HG03469 (cell line): ENCODE measurements around the gene CLEC16A.

Source experiments
- ATAC-seq: cut with Tn5 transposase; IDR thresholded peaks from one replicate; pipeline ENCODE4 v1.9.1; 2021; ENCODE audit warnings: mild to moderate bottlenecking, moderate library complexity, moderate number of reproducible peaks; ENCODE audit not compliant: unreplicated experiment

CLEC16A gene

DNA sequence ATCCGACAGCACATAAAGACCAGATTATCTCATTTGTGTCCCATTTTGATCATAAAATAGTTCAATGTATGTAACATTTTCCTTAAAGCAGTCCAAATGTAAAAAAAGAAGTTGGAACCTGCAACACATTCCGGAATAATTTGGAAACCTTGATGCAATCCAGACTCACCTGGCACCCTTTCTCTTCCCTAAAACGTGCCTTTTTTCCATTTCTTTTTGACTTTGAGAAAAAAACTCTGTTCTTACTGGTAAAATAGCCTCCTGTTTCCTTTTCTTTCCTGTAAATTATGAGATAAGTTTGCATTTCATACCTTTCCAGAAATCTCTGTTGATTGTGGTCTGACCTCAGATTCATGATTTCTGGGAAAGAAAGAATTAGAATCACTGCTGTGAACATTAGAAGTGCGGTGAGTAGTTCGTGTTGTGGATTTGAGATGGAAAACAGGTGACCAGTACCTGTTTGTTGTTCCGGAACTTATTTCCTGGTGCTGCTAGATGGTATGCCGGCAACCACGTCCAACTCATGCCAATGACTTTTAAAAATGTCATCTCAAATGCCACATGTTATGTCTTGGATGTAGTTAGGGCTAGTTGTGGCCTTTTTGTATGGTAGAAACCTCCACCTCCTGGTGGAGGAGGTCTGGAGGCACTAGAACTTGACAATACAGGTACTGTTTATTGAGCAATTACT, 203.5 kb downstream of the CLEC16A start:
- ATAC-seq, result no peak

DNA sequence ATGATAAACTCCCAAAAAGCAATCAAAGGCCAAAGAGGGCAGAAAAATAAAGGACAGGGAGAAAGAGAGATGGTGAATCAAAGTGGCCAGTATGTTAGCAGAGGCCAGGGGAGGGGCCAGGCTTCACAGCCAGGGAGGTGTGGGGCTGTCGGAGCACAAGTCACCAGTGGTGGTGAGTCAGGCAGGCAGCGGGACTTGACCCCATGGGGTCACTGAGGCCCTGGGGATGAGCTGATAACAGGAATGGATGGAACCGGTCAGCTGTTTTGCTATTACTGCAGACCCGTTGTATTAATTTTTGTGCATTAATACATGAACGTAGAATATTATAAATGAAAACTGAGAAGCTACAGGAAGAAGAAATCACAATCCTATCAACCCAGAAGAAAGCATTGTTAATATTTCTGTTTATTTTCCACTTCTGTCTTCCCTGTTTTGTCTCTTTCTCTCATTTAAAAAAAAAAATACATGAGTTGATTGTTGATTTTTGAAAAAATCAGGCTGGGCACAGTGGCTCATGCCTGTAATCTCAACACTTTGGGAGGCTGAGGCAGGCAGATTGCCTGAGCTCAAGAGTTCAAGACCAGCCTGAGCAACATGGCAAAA, 204.8 kb downstream of the CLEC16A start:
- no peak for ATAC-seq

DNA sequence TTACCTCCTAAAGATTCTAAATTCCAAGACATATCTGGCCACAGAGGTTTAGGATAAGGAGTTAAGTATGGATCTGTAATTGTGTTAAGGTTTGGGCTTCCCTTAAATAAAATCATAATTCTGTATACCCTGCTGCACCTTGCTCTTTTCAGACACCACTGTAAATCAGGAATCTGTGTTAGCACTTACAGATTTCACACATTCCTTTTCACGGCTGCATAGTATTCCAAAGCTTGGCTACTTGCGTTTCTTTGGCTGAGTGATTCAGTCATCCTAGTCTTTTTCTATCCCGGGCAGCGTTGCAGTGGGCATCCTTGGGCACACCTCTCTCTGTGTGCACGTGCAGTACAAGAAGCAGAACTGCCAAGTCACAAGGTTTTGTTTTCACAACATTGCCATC, 205.8 kb downstream of the CLEC16A start:
- ATAC-seq, result no peak

DNA sequence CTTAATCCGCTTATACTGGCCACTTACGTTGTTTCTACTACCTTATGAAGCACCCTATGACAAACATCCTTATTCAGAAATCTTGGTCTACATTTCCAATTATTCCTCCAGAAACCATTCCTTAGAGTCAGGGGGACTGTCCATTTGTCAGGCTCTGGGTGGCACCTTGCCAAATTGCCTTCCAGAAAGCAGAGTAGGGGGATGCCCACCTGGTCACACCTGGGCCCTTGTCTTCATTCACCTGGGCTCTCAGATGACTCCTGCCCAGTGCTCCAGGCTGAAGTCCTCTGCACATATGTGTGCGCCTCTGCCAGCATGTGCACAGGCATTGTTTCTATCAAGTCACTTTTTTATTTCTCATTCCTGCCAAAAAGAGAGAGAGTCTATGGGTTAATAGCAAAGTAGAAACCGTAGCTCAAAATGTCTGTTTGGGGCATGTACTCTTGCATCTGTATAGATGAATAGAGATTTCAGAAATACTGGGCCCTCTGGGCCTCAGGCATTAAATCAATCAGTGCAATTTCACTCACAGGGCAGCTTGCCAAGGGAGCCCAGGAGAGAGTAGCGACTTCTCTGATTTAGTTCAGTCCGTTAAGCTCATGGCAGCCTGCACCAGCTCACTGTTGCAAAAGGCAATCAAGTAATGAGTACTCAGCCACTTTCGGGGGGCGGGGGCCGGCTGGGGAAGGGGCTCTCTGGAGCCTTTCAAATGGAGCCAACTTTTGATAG, 207.0 kb downstream of the CLEC16A start:
- no peak for ATAC-seq

DNA sequence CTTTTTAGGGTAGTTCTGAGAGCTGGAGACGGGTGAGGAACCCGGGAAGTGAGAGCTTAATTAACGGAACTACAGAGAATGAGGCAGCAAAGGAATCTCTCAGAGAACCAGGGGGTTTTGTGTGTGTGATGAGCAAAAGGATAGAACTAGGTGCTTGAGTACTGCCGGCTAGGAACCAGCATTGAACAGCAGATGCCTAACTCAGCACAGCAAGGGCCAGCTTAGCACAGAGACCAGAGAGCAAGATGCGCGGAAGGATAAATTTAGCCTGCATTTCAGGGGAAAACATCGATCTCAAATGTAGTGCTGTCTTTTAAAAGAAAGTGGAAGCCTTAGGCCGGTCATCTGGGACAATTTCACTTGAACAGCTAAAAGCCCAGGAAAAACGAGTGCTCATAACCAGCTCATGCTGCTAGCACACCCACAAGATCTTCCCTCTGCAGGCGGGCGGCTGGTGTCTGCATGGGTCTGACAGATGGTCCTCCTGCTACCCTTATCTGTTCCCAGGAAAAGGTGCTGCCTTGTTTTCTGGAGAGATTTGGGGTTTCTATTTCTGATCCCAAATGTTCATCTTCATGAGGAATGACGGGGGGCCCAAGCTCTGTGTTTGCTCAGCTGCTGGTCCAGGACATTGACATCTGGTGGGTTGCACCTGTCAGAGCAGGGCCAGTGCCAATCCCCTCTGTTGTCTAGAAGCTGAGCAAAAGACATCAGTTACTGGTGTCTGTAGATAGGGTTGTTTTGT, 207.7 kb downstream of the CLEC16A start:
- ATAC-seq, result no peak

DNA sequence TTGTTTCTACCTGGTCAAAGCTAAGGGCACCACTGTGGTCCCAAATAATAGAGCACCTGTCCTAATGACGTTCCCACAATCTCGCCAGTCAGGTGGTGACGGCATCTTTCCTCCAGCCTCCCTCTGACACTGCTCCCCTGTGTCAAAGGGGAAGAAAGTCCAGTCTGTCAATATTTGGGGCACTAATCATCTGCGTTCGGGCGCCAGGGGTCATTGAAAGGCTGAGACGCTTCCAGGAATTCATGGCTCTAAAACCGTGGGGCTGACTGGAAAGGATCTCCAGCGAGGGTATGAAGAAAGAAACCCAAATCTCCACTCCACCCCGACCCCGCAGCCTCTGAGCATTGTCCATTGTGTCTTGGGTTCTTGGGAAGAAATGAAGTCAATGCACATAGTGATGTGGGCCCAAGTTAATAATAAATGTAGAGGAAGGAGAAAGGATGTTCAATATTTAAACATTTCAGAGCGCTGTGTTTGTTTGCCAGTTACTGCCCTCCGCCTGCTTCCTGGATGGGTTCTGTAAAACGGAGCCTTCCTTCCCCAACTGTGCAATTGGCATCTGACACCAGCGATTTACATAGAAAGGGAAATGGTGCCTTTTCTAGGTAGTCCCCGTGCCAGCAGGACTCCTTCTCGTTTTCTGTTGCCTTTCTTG, 208.4 kb downstream of the CLEC16A start:
- no peak for ATAC-seq

DNA sequence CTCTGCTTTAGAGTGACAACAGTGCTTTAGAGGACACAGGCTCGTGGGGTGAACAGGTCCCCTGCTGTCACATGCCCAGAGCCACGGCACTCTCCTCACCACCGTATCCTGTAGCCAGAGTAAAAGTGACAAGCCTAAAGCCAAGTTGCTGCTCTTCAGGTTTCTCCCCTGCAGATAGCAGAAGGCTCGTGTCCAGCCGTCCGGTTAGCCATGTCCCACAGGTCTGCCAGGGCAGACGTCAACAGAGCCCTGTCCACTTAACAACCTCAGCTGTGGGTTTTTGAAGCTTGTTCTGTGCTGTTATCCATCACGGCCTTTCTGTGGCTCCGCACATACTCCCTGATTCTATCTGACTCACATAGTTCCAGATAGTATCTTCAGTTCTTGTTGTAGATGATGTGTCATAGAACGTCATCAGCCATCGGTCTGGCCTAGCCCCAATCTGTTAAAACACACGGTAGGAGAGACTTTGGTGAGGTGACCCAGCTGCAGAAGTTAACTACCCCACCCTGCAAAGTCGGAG, 211.0 kb downstream of the CLEC16A start:
- no peak for ATAC-seq

DNA sequence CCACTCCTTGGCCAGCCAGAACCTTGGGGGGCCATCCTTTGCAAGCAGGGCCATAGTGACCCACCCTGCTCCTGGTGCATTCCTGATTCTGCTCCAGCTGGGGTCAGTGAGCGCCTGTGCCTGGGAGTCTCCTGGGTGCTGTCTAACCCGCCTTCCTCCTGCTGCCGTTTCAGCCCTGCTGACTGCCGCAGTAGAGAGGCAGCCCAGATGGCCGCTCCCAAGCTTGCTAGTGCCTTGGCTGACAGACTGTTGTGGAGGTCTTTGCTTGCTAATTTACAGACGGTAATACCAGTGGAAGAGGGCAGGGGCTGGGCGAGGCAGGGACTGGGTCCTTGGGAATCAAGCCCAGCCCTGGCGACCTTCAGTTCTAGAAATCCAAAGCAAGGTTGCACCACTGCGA, 212.0 kb downstream of the CLEC16A start:
- ATAC-seq, result no peak

DNA sequence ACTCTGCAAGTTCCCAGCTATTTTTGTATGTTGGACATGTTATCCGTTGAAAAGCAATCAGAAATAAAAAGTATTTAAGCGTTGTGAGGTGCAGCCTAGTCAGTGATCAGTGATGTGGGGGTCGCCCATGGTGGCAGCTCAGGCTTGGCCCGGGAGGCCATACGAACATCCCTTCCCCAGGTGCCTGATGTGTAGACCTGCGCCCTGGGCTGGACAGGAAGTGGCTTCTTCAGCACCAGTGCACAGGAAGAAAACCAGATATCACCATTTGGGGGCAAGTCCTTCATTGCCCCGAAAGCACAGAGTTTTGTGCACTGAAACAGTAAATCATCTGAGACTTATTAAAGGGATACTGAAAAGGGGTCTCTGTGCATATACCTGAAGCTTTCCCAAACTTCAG, 212.8 kb downstream of the CLEC16A start:
- ATAC-seq, result no peak

DNA sequence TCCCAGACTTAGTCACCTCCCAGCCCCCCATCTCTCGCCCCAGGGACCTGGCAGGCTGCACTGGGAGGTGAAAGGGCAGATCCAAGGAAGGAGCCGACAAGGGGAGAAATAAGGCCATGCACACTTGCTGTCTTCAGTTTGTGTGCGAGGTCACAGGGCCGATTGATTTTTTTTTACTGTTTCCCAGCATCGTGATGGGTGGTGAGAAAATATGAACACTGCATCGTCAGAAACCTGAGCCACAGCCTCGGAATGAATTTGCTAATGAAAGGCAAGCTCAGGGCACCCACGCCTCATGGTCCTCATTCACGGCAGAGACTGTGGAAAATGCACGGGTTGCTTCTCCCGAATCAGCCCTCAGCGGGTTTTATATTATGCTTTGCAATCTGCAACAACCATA, 213.7 kb downstream of the CLEC16A start:
- ATAC-seq, result no peak

DNA sequence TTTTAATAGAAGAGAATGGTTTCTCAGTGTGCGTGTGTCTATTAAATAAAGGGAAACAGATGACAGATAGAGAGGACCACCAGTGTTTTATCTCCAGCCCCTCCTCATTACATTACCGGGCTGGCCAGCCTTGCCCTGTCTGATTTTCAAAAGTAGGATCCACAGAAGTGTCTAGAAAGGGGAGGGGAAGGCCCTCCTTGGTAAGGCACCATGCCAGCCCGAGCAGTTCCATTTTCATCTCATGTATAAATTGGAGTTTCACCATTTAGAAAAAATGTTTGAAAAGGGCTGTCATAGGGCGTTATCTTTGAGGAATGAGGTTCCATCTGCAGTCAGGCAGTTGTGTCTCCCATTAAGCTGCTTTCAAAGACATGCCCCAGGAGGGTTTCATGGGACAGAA, 214.9 kb downstream of the CLEC16A start:
- no peak for ATAC-seq

DNA sequence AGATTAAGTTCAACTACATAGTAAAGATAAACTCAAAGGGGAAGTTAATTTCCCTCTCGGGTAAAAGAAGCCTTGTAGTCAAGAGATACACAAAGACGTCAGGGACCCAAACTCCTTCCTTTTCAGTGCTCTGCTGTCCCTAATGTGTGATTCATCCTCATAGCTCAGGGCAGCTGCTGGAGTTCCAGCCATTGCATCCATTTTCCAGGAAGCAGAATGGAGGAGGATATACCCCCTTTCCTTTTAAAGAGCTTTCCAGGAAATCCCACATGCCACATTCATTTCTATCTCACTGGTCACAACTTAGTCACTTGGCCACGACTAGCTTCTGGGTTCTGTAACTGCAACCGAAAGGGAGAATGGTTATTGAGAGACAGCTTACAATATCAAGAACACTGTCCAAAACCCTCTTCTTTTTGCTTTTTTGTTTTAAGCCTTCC, 216.3 kb downstream of the CLEC16A start:
- no peak for ATAC-seq

DNA sequence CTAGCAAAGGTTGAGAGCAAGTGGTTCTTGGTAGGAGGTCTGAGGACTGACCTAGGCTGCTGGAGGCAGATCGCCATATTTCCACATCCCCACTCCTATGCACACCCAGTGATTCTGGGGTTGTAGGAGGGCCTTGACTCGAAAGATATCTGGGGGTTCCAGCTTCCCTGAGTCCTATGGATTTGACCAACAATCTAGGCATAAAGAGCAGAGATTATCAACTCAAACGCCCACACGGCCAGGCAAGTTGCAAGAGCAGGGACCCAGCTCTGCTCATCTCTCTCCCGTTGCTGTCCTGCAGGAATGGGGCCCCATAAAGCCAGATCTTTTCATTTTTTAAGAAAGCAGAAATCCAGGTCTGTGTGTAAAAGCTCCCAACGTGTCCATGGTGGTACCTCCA, 217.1 kb downstream of the CLEC16A start:
- ATAC-seq, result no peak

DNA sequence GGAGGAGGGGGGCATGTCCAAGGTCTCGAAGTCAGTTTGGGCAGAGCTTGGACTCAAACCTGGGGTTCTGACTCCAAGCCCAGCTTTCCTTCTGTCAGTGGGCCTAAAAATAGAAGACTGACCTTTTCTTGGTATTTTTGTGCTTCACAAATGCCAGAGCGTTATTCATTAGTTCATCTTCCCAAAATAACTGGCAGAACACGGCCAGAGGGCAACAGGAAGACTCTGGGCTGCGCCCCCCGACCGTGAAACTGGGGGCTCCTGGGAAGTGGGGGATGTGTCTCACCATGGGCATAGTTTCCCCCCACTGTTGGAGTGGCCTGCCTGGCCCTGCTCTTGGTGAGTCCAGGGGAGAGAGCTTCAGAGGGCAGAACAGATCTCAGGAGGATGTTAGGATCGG, 217.6 kb downstream of the CLEC16A start:
- no peak for ATAC-seq

DNA sequence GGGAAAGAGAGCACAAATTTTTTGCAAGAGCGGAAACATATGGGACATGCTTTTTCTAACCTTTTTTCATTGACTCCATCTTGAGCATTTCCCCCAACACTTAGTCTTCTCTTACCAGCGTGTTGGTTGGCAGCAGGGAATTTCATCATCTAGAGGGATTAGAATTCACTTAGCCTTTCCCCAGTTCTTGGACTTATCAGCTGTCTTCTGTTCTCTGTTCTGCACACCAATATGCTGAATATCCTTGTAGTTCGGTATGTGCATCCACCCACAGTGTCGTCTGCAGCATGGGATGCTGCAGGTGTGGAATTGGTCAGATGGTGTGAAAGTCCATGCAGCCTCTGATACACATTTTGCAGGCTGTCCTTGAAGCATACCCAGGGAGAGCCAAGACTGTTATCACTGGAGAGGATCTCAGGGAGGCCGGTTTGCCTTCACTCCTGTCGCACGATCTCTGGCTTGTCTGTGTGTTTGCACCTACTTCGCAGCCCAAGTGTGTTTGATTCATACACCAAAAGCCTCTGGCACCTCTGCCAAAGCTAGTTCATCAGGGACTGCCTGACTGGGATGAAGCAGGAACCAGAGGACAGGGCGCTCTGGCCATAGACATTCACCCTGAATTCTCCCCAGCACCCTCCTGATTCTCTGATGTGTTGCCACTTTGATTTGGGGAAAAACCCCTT, 218.4 kb downstream of the CLEC16A start:
- no peak for ATAC-seq

DNA sequence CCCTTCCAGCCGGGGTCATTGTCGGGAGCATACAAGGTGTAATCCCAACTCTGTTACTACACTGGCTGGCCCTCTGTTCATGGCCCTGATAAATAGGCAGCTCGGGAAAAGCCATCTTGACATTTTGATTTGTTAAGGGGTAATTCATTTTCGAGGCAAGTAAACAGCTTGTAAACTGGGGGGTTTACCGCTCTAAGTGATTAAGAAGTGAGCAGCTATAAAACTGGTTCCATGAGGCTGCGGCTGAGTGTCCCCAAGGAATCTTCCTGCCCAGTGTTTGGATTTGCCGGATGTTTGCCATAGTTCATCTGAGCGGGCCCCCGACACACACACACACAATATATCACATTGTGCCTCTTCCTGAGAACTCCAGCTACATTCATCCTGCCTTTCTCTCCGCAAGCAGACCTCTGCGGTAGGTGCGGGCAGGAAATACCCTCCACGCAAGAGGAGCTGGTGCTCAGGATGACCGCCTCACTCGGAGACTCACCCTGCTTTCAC, 219.4 kb downstream of the CLEC16A start:
- ATAC-seq, result no peak

DNA sequence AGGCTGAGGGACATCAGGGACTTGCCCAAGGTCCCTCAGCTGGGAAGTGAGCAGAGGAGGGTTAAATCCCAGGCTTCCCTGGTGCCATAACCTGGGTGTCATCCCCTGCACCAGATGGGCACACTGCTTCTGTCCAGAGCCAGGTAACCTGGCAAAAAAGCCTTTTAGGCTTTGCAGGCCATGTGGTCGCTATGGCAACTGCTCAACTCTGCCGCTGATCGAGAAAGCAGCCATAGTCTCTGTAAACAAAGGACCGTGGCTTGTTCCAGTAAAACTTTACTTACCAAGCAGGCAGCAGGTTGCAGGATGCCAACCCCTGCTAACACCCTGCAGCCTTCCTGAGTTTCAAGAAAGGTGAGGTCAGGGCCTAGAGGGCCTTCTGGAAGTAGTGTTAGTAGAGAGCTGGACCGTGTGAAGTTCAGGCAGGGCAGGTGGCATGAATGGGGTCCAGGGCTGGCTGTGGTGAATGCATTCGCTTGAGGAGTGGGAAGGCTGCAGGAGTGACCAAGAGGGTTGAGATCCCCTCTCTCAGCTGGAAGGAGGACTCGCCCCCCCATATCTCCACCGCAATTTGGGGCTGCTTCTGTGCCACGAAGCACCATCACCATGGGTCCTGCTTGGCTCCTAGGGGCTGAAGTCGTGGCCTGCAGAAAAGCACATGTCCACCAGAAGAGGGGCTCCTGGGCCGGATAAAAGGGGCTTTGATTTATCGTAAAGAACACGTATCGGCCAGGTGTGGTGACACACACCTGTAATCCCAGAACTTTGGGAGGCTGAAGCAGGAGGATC, 220.3 kb downstream of the CLEC16A start:
- ATAC-seq, result no peak

DNA sequence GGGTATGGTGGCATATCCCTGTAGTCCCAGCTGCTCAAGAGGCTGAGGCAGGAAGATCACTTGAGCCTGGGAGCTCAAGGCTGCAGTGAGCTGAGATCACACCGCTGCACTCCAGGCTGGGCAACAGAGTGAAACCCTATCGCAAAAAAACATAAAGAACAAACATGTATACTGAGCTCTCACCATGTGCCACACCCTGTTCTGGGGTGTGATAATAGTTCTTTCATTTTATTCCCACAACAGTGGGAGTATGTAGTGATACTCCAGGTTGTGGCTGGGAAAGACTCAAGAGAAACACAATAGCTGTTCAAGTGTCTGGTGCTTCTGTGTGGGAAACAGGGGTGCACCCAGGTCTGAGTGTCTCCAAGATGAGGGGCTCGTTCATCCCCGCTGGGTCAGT, 221.0 kb downstream of the CLEC16A start:
- ATAC-seq, result no peak
